K562 (cell line): Measurements from ENCODE around the gene ANKRD24. TPM values are rescaled to one million over a fixed set of nuclear protein-coding genes. Genes with fewer than 3 reads are reported as not detected.
A peak's percentile ranks its signal among the peaks of the same experiment; 100 is the strongest.

Experiments
- CBX8 ChIP-seq: fragments of 200-600 bp; sonication (generic); IDR thresholded peaks from 2 replicates; pipeline ENCODE4 v1.6.1; 2012; ENCODE audit warnings: borderline replicate concordance, mixed run types, low read depth, mild to moderate bottlenecking, moderate library complexity, mixed read lengths, low read length, control low read depth, inconsistent platforms; ENCODE audit not compliant: poor library complexity, severe bottlenecking; ENCODE audit errors: extremely low read depth
- CXXC5 ChIP-seq: fragments of 250-450 bp; sonication (Bioruptor Pico); IDR thresholded peaks from 2 replicates; pipeline ENCODE4 v1.8.0; 2022; ENCODE audit warnings: inconsistent platforms, mild to moderate bottlenecking, moderate library complexity
- ETS2 ChIP-seq: IDR thresholded peaks from 2 replicates; pipeline ENCODE4 v1.6.1; 2016; ENCODE audit warnings: borderline replicate concordance, missing genetic modification characterization, mild to moderate bottlenecking, moderate library complexity, missing compliant biosample characterization; ENCODE audit not compliant: poor library complexity, severe bottlenecking
- MEF2D ChIP-seq: conservative IDR thresholded peaks from 2 replicates; pipeline ENCODE4 v1.6.1; 2016; ENCODE audit warnings: low read depth, missing genetic modification characterization, missing compliant biosample characterization
- NR2C1 ChIP-seq, 2 experiments: fragments of 450-650 bp; IDR thresholded peaks; 2 replicates each; pipeline ENCODE4 v1.6.1; 2017; ENCODE audit warnings: mild to moderate bottlenecking in 2 of 2, antibody characterized with exemption in 1 of 2, inconsistent platforms in 1 of 2, missing compliant biosample characterization in 1 of 2, missing genetic modification characterization in 1 of 2
- NR2C2 ChIP-seq, 2 experiments: fragments of 200-800 bp in 1 of 2; sonication (Bioruptor generic) in 1 of 2; sonication (generic) in 1 of 2; formaldehyde crosslinking in 1 of 2; IDR thresholded peaks; 2 replicates each; pipeline versions ENCODE4 v1.6.1 to v1.8.0; 2016 to 2022; ENCODE audit warnings: mild to moderate bottlenecking in 1 of 2, missing compliant biosample characterization in 1 of 2, missing genetic modification characterization in 1 of 2, missing genetic modification reagents in 1 of 2
- POLR2AphosphoS2 ChIP-seq: IDR thresholded peaks from 2 replicates; pipeline ENCODE4 v1.6.1; 2012; ENCODE audit warnings: low read length, improper control_type of control experiment
- RBM14 ChIP-seq: fragments of 200-400 bp; formaldehyde crosslinking; IDR thresholded peaks from 2 replicates; pipeline ENCODE4 v1.6.1; 2018; ENCODE audit warnings: low read depth, mild to moderate bottlenecking, low read length, moderate library complexity, borderline replicate concordance; ENCODE audit not compliant: insufficient read depth
- RBM34 ChIP-seq: fragments of 200-400 bp; formaldehyde crosslinking; IDR thresholded peaks from 2 replicates; pipeline ENCODE4 v1.6.1; 2018; ENCODE audit warnings: low read length, borderline replicate concordance; ENCODE audit not compliant: insufficient read depth
- RREB1 ChIP-seq: fragments of 250-450 bp; sonication (Bioruptor Pico); IDR thresholded peaks from 2 replicates; pipeline ENCODE4 v1.4.0; 2020
- SOX6 ChIP-seq: fragments of 450-650 bp; IDR thresholded peaks from 2 replicates; pipeline ENCODE4 v1.6.1; 2014; ENCODE audit warnings: mild to moderate bottlenecking
- SPI1 ChIP-seq: IDR thresholded peaks from 2 replicates; pipeline ENCODE4 v1.6.1; 2011; ENCODE audit warnings: low read depth, low read length, control low read depth, borderline replicate concordance
- SREBF1 ChIP-seq: fragments of 150-350 bp; IDR thresholded peaks from 2 replicates; pipeline ENCODE4 v1.6.1; 2014; ENCODE audit warnings: antibody characterized with exemption, low read depth, low read length, borderline replicate concordance
- SRSF9 ChIP-seq: fragments of 200-400 bp; formaldehyde crosslinking; IDR thresholded peaks from 2 replicates; pipeline ENCODE4 v1.6.1; 2017; ENCODE audit warnings: low read depth, low read length, borderline replicate concordance
- ZNF212 ChIP-seq: fragments of 450-650 bp; formaldehyde crosslinking; IDR thresholded peaks from 2 replicates; pipeline ENCODE4 v1.4.0; 2020; ENCODE audit warnings: mild to moderate bottlenecking
- ZNF518B ChIP-seq: fragments of 250-450 bp; sonication (Bioruptor Pico); IDR thresholded peaks from 2 replicates; pipeline ENCODE4 v1.5.0; 2021; ENCODE audit warnings: mild to moderate bottlenecking, moderate library complexity
- polyA plus RNA-seq, 8 experiments: library from polyadenylated mRNA; depleted of rRNA in 4 of 8; stranded (reverse) in 5 of 8; unstranded in 3 of 8; fragments of >200 nt; fragmentation: Nextera tagmentation in 2 of 8; fragmentation: Illumina TruSeq in 1 of 8; extraction: Ambion mirVana in 2 of 8; extraction: Trizol in 1 of 8; gene quantifications; 2 replicates each; pipeline versions ENCODE4 v1.2.1 to v1.2.3, GENCODE V29; 2011 to 2014; ENCODE audit warnings: inconsistent platforms in 1 of 8, missing spikeins in 1 of 8
- total RNA-seq, 7 experiments: library from RNA; depleted of rRNA in 6 of 7; stranded (reverse); fragments of >200 nt in 6 of 7; fragmentation: Illumina TruSeq in 2 of 7; extraction: Trizol in 2 of 7; gene quantifications; 2 replicates each; pipeline versions ENCODE4 v1.2.1 to v1.2.3, GENCODE V29; 2011 to 2021; ENCODE audit warnings: low replicate concordance in 1 of 7

Gene ANKRD24
- total and polyA plus RNA-seq, 9 of the 15 experiments (the other 6 are each of a cell fraction or from before 2014, with no cell fraction given): 0.07 to 0.12 (median 0.09) TPM; not detected in 5

- TF ChIP-seq CBX8: no peak
- TF ChIP-seq ZNF212 (CRISPR knock-in tag): no peak
- TF ChIP-seq SREBF1: no peak
- TF ChIP-seq CXXC5 (CRISPR knock-in tag): no peak
- TF ChIP-seq SOX6: no peak
- TF ChIP-seq SPI1: peak; percentile 16; the same call in 1 of the 2 replicates
- no peak for TF ChIP-seq MEF2D (tag)
- no peak for TF ChIP-seq RBM14
- TF ChIP-seq POLR2AphosphoS2: no peak
- no peak for TF ChIP-seq NR2C2 (CRISPR knock-in tag; IDR thresholded peaks at IDR 0.05)
- TF ChIP-seq NR2C2 (tag; IDR thresholded peaks at IDR 0.05): no peak
- no peak for TF ChIP-seq ZNF518B (CRISPR knock-in tag)
- no peak for TF ChIP-seq NR2C1 (IDR thresholded peaks at IDR 0.05)
- no peak for TF ChIP-seq NR2C1 (tag; IDR thresholded peaks at IDR 0.05)
- no peak for TF ChIP-seq SRSF9
- TF ChIP-seq ETS2 (tag): no peak
- no peak for TF ChIP-seq RBM34
- TF ChIP-seq RREB1: no peak
These were observed 3.9 kb downstream of the ANKRD24 start (continued) for GRCh38 chr19:4186087-4186993.
